HT1080 (cell line): ENCODE results near the gene CLEC17A. TPM values are rescaled to one million over a fixed set of nuclear protein-coding genes. Genes with fewer than 3 reads are reported as not detected.

ENCODE experiments used
- DNase-seq: peaks from one replicate; pipeline ENCODE4 v3.0.0-alpha.2; 2015; ENCODE audit warnings: low read depth
- small RNA-seq: library from RNA; depleted of rRNA; stranded (forward); fragments of <200 nt; gene quantifications from one replicate; pipeline ENCODE3, GENCODE V24; 2014
- total RNA-seq: library from RNA; depleted of rRNA; stranded (reverse); fragments of >200 nt; shearing (Covaris generic); gene quantifications from 2 replicates; pipeline ENCODE4 v1.2.3, GENCODE V29; 2014; rRNA removed

CLEC17A gene
- total RNA-seq, 1 experiment from 2014 or later: not detected

DNA sequence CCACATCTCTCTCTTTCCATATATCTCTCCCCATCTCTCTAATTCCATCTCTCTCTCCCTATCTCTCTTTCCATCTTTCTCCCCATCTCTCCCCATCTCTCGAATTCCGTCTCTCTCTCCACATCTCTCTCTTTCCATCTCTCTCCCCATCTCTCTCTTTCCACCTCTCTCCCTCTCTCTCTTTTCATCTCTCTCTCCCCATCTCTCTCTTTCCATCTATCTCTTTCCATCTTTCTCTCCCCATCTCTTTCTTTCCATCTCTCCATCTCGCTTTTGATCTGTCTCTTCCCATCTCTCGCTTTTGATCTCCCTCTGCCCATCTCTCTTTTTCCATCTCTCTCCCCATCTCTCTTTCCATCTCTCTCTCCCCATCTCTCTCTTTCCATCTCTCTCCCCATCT is 66.1 kb downstream of the CLEC17A start:
- DNase-seq: no peak

DNA sequence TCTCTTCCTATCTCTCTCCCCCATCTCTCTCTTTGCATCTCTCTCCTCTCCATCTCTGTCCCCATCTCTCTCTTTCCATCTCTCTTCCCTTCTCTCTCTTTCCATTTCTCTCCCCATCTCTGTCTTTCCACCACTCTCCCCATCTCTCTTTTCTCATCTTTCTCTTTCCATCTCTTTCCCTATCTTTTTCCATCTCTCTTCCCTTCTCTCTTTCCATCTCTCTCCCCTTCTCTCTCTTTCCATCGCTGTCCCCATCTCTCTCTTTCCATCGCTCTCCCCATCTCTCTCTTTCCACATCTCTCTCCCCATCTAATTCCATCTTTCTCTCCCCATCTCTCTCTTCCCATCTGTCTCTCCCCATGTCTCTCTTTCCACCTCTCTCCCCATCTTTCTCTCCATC is 67.3 kb downstream of the CLEC17A start:
- DNase-seq: no peak

DNA sequence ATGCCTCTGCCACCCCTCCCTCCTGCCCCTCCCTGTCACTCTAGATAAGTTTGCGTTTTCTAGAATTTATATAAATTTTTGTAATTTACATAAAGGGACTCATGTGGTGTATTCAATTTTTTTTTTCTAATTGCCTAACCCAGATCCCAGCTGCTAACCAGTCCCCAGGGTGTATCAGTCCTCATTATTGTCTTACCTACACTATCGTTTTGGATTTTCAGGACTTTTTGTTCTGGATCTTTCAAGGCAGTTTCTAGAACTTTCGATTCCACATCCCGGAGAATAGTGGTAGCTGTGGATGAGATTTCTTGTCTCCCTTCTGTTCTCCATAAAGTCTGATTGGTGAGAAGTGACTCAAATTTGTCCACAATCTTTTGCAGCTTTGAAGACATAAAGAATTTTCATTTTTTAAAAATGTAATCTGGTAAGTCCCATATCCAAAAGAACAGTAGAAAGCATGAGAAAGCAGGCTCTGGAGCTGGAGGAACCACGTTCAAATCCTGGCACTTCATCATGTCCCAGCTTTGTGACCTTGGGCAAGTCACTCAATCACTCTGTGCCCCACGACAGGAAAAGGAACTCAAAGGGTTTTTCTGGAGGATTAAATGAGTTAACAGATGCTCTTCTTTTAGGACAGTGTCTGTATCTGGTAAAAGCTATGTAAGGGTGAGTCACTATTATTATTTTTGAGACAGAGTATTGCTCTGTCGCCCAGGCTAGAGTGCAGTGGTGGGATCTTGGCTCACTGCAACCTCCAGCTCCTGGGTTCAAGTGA is 72.1 kb downstream of the CLEC17A start:
- DNase-seq: no peak

DNA sequence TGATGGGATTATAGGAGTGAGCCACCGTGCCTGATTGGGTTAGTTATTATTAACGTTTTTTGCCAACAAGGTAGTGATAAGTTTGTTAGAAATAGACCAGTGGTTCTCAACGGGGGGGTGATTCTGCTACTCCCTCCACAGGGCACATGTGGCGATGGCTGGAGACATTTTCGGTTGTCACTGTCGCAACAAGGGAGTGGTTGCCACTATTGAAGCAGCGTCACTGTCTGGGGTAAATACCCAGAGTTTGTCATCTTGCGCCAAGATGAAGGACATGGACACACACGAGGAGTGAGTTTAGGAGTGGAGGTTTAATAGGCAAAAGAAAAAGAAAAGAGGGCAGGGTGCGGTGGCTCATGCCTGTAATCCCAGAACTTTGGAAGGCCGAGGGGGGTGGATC is 72.8 kb downstream of the CLEC17A start:
- no peak for DNase-seq

DNA sequence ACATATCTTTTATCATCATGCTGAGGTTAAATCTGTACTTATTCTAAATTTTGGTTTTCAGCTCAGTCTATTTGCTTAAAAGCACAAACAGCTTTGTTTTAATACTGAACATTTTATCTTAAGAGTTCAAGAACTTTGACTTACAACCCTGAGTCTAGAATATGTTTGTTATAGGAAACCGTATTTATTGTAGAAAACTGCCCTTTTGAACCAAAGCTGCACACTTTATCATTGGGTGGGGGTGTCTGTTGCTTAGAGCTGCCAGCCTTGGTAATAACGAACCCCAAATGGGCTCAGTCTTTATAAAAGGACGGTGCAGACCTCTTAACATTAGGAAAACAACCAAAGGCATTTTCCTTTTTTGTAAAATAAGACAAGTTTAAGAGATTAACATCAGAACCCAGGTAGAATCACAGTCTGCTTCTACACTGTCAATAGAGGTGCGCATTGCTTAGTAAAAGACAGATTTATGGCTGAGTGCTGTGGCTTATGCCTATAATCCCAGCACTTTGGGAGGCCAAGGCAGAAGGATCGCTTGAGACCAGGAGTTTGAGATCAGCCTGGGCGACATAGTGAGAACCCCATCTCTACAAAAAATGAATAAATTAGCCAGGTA is 77.1 kb downstream of the CLEC17A start:
- DNase-seq: no peak

DNA sequence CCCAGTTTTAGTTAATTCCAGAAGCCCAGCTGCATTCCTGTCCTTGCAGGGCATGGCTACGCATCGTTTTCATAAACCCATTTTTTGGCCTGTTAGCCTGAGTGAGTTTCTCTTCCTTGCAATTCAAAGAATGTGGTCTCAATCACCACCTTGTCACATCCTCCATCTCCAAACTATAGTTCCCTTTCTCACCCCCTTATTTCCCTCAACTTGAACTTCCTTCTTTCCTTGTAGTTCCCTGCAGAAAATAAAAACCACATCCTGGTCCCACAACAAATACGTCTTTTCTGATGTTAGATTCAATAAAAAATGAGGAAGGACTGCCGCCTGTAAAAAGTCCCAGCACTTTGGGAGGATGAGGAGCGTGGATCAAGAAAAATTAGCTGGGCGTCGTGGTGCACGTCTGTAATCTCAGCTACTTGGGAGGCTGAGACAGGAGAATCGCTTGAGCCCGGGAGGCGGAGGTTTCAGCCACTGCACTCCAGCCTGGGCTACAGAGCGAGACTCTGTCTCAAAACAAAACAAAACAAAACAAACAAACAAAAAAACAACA is 78.6 kb downstream of the CLEC17A start:
- no peak for DNase-seq

Small RNA genes lying within 50 kb of the gene (small RNA-seq; reads per million reads assigned to genes)
- not detected for gene AC022149.2
- not detected for gene RN7SL842P

Other genes with a start within 250 kb of the CLEC17A start
- gene ADGRE5, start 201.6 kb upstream of the CLEC17A start, total RNA-seq: 11.8 and 14.5 TPM in 2 replicates
- gene DDX39A, start 163.7 kb upstream of the CLEC17A start, total RNA-seq: 264 and 265 TPM in 2 replicates
- gene PKN1, start 149.8 kb upstream of the CLEC17A start, total RNA-seq: 109 and 158 TPM in 2 replicates
- 0.37 and 0.43 TPM in 2 replicates for gene PTGER1, start 107.7 kb upstream of the CLEC17A start, total RNA-seq
- 231 and 243 TPM in 2 replicates for gene GIPC1, start 87.0 kb upstream of the CLEC17A start, total RNA-seq
- gene DNAJB1, start 64.7 kb upstream of the CLEC17A start, total RNA-seq: 105 and 126 TPM in 2 replicates
- gene TECR, start 53.5 kb upstream of the CLEC17A start, total RNA-seq: 97.1 and 144 TPM in 2 replicates
- gene NDUFB7, start 11.0 kb upstream of the CLEC17A start, total RNA-seq: 284 and 475 TPM in 2 replicates
- not detected in 2 replicates for gene ADGRE3, start 91.8 kb downstream of the CLEC17A start, total RNA-seq
- 7.9 TPM in 2 replicates for gene ZNF333, start 107.0 kb downstream of the CLEC17A start, total RNA-seq
- gene ADGRE2, start 195.5 kb downstream of the CLEC17A start, total RNA-seq: not detected in 2 replicates